Measurements from ENCODE around the gene RAB11FIP4.

GRCh38 chr17:31456814-31457213 lies 65.3 kb downstream of the RAB11FIP4 start:
- no peak for TF ChIP-seq CTCF (IDR thresholded peaks at IDR 0.05 in 4 of 5, conservative IDR thresholded peaks at IDR 0.05 in 1 of 5)
- TF ChIP-seq POLR2A (IDR thresholded peaks at IDR 0.05): no peak

Data from gastrocnemius medialis (tissue), 4 donors.